Neuronal stem cell (in vitro differentiated cells): ENCODE measurements around the gene ERC2.

Source experiments
- DNase-seq: peaks from one replicate; pipeline ENCODE4 v3.0.0-alpha.2; 2013; ENCODE audit warnings: low spot score
- H2AFZ ChIP-seq: one replicate; pipeline ENCODE4 v1.6.1; 2013; ENCODE audit warnings: mild to moderate bottlenecking, low read length, inconsistent platforms
- H2AK5ac ChIP-seq: 2 replicates; pipeline ENCODE4 v1.6.1; 2013; ENCODE audit warnings: low read depth, mild to moderate bottlenecking, inconsistent platforms, low read length, moderate library complexity, mixed read lengths
- H2BK120ac ChIP-seq: 2 replicates; pipeline ENCODE4 v1.6.1; 2013; ENCODE audit warnings: low read depth, mild to moderate bottlenecking, inconsistent platforms, low read length, moderate library complexity, mixed read lengths
- H2BK12ac ChIP-seq: one replicate; pipeline ENCODE4 v1.6.1; 2013; ENCODE audit warnings: low read length, inconsistent platforms
- H2BK15ac ChIP-seq: 2 replicates; pipeline ENCODE4 v1.6.1; 2013; ENCODE audit warnings: mild to moderate bottlenecking, low read length, inconsistent platforms, mixed read lengths
- H2BK5ac ChIP-seq: one replicate; pipeline ENCODE4 v1.6.1; 2013; ENCODE audit warnings: inconsistent platforms, mild to moderate bottlenecking, low read length, moderate library complexity
- H3K14ac ChIP-seq: one replicate; pipeline ENCODE4 v1.6.1; 2013; ENCODE audit warnings: low read length, inconsistent platforms
- H3K18ac ChIP-seq: 2 replicates; pipeline ENCODE4 v1.6.1; 2013; ENCODE audit warnings: low read length, inconsistent platforms
- H3K23ac ChIP-seq: 2 replicates; pipeline ENCODE4 v1.6.1; 2013; ENCODE audit warnings: low read depth, mild to moderate bottlenecking, mixed read lengths, low read length, inconsistent platforms; ENCODE audit not compliant: poor library complexity
- H3K27ac ChIP-seq: replicated peaks from 3 replicates; pipeline ENCODE4 v1.5.1; 2013; ENCODE audit warnings: low read length, inconsistent platforms
- H3K27me3 ChIP-seq, 3 experiments: 2 replicates each; pipeline ENCODE4 v1.6.1; 2013; ENCODE audit warnings: low read length in 3 of 3, mild to moderate bottlenecking in 2 of 3, inconsistent platforms in 1 of 3, low read depth in 1 of 3, mixed read lengths in 1 of 3, moderate library complexity in 1 of 3; ENCODE audit not compliant: control insufficient read depth in 3 of 3, insufficient read depth in 3 of 3
- H3K36me3 ChIP-seq, 2 donors: replicated peaks in 1 of 2; 2 replicates each; pipeline ENCODE4 v1.6.1; 2013; ENCODE audit warnings: low read length in 2 of 2; ENCODE audit not compliant: control insufficient read depth in 2 of 2, insufficient read depth in 2 of 2
- H3K4ac ChIP-seq: 2 replicates; pipeline ENCODE4 v1.6.1; 2013; ENCODE audit warnings: inconsistent platforms, mild to moderate bottlenecking, low read length, moderate library complexity
- H3K4me1 ChIP-seq, 2 donors: 1 replicate in 1 of 2; 2 replicates in 1 of 2; pipeline ENCODE4 v1.6.1; 2013; ENCODE audit warnings: low read length in 2 of 2, low read depth in 1 of 2; ENCODE audit not compliant: control insufficient read depth in 2 of 2, insufficient read depth in 1 of 2
- H3K4me2 ChIP-seq: one replicate; pipeline ENCODE4 v1.6.1; 2013; ENCODE audit warnings: mild to moderate bottlenecking, low read length, inconsistent platforms; ENCODE audit not compliant: insufficient read depth, poor library complexity, severe bottlenecking
- H3K4me3 ChIP-seq, 2 donors: 2 replicates each; pipeline ENCODE4 v1.5.1; 2013; ENCODE audit warnings: low read length in 2 of 2, mild to moderate bottlenecking in 2 of 2, inconsistent platforms in 1 of 2, moderate library complexity in 1 of 2
- H3K79me1 ChIP-seq: one replicate; pipeline ENCODE4 v1.6.1; 2013; ENCODE audit warnings: low read depth, mild to moderate bottlenecking, inconsistent platforms, low read length, moderate library complexity
- H3K9ac ChIP-seq: one replicate; pipeline ENCODE4 v1.6.1; 2013; ENCODE audit warnings: mild to moderate bottlenecking, low read depth, low read length, inconsistent platforms; ENCODE audit not compliant: poor library complexity
- H3K9me3 ChIP-seq, 2 donors: replicated peaks in 1 of 2; 2 replicates each; pipeline versions ENCODE3 to v1.6.1; 2013; ENCODE audit warnings: low read length in 2 of 2, mild to moderate bottlenecking in 2 of 2, inconsistent platforms in 1 of 2, low read depth in 1 of 2, mixed read lengths in 1 of 2, moderate library complexity in 1 of 2; ENCODE audit not compliant: control insufficient read depth in 2 of 2, insufficient read depth in 1 of 2
- H4K8ac ChIP-seq: one replicate; pipeline ENCODE4 v1.6.1; 2013; ENCODE audit warnings: low read depth, mild to moderate bottlenecking, inconsistent platforms, low read length, moderate library complexity
- H4K91ac ChIP-seq: one replicate; pipeline ENCODE4 v1.6.1; 2013; ENCODE audit warnings: low read length, low read depth, mild to moderate bottlenecking, inconsistent platforms; ENCODE audit not compliant: poor library complexity
- WGBS, 2 donors: extraction: QIAGEN DNeasy Blood & Tissue Kit; methylation state at CpG; one replicate each; pipeline ENCODE4 v1.1.7; 2013; ENCODE audit warnings: missing lambda C conversion rate in 2 of 2, mixed read lengths in 1 of 2; ENCODE audit not compliant: insufficient read length in 2 of 2, insufficient replicate concordance in 1 of 2; ENCODE audit errors: extremely low coverage in 2 of 2; 5-methylcytosine and 5-hydroxymethylcytosine counted together

The ERC2 gene

GRCh38 chr3:55771503-55771902, 696.8 kb downstream of the ERC2 start:
- no peaks in the 10 kb centered on the region for H3K27me3 ChIP-seq
- H3K36me3 ChIP-seq, result no peaks in the 10 kb centered on the region
- H3K4me2 ChIP-seq, result no peak overlapping the region
- H3K79me1 ChIP-seq, result no peaks in the 10 kb centered on the region
- no peak overlapping the region for H3K27ac ChIP-seq
- no peak overlapping the region for H2AK5ac ChIP-seq
- H3K23ac ChIP-seq, result no peak overlapping the region
- no peak overlapping the region for H3K4ac ChIP-seq
- no peak overlapping the region for H4K8ac ChIP-seq
- no peaks in the 10 kb centered on the region for H3K9me3 ChIP-seq
- no peak overlapping the region for H2BK12ac ChIP-seq
- no peak overlapping the region for H2BK120ac ChIP-seq
- H3K4me1 ChIP-seq, result peaks cover 0 to 6% of the 10 kb centered on the region in 2 donors
- WGBS, 2 donors, result no CpG with 5 or more reads among the region's 2 CpGs
- no peak overlapping the region for H2BK5ac ChIP-seq
- no peak overlapping the region for H2BK15ac ChIP-seq
- H3K9ac ChIP-seq, result no peak overlapping the region
- H4K91ac ChIP-seq, result no peak overlapping the region
- H3K18ac ChIP-seq, result no peak overlapping the region
- H2AFZ ChIP-seq, result no peak overlapping the region
- no peak overlapping the region for H3K14ac ChIP-seq
- DNase-seq, result no peak
- H3K4me3 ChIP-seq, result no peak overlapping the region

DNA sequence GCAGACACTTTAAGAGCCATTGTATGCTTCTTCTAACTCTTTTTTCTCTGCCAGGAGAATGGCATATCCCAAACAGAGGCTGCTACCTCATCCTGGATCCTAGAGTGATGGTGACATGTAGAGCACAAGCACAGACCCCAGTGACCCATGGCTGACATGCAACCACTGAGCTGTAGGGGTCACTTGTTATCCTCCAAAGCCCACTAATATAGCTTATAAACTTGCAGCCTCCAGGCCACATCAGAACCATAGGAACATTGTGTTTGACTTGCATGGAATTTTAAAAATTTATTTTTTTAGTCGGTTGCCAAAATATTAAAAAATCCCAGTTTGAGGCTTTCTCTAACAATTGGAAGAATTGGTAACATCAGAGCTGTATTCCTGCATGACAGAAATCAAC, 698.2 kb downstream of the ERC2 start:
- H3K23ac ChIP-seq, result no peak overlapping the region
- no peak overlapping the region for H3K14ac ChIP-seq
- no peak overlapping the region for H3K4me2 ChIP-seq
- peaks cover 0 to 3% of the 10 kb centered on the region in 2 donors for H3K4me1 ChIP-seq
- no peak overlapping the region for H3K9ac ChIP-seq
- H2BK12ac ChIP-seq, result no peak overlapping the region
- no CpG with 5 or more reads among the region's 1 CpG for WGBS, 2 donors
- no peak overlapping the region for H3K18ac ChIP-seq
- no peak overlapping the region for H2AK5ac ChIP-seq
- H3K36me3 ChIP-seq, result no peaks in the 10 kb centered on the region
- no peak for DNase-seq
- H3K9me3 ChIP-seq, result no peaks in the 10 kb centered on the region
- no peak overlapping the region for H3K4me3 ChIP-seq
- H2AFZ ChIP-seq, result no peak overlapping the region
- no peak overlapping the region for H3K27ac ChIP-seq
- no peak overlapping the region for H2BK120ac ChIP-seq
- no peaks in the 10 kb centered on the region for H3K27me3 ChIP-seq
- H4K91ac ChIP-seq, result no peak overlapping the region
- no peak overlapping the region for H2BK15ac ChIP-seq
- no peaks in the 10 kb centered on the region for H3K79me1 ChIP-seq
- H4K8ac ChIP-seq, result no peak overlapping the region
- H3K4ac ChIP-seq, result no peak overlapping the region
- no peak overlapping the region for H2BK5ac ChIP-seq

- H3K9me3 ChIP-seq, result no peaks in the 10 kb centered on the region
- H2BK120ac ChIP-seq, result no peak overlapping the region
- H2BK15ac ChIP-seq, result no peak overlapping the region
- no peak overlapping the region for H3K4me2 ChIP-seq
- no peak overlapping the region for H4K91ac ChIP-seq
- DNase-seq, result no peak
- no peak overlapping the region for H3K14ac ChIP-seq
- H3K4me3 ChIP-seq, result no peak overlapping the region
- no peak overlapping the region for H2AFZ ChIP-seq
- no peak overlapping the region for H4K8ac ChIP-seq
- no CpG with 5 or more reads among the region's 1 CpG for WGBS, 2 donors
- H3K4ac ChIP-seq, result no peak overlapping the region
- no peak overlapping the region for H3K18ac ChIP-seq
- no peaks in the 10 kb centered on the region for H3K27me3 ChIP-seq
- H3K36me3 ChIP-seq, result no peaks in the 10 kb centered on the region
- H3K27ac ChIP-seq, result no peak overlapping the region
- H2BK12ac ChIP-seq, result no peak overlapping the region
- no peak overlapping the region for H3K9ac ChIP-seq
- H2AK5ac ChIP-seq, result no peak overlapping the region
- H3K23ac ChIP-seq, result no peak overlapping the region
- no peaks in the 10 kb centered on the region for H3K79me1 ChIP-seq
- H3K4me1 ChIP-seq, result peaks cover 0 to 1% of the 10 kb centered on the region in 2 donors
- no peak overlapping the region for H2BK5ac ChIP-seq
Observed at GRCh38 chr3:55766753-55767152, 701.5 kb downstream of the ERC2 start.

DNA sequence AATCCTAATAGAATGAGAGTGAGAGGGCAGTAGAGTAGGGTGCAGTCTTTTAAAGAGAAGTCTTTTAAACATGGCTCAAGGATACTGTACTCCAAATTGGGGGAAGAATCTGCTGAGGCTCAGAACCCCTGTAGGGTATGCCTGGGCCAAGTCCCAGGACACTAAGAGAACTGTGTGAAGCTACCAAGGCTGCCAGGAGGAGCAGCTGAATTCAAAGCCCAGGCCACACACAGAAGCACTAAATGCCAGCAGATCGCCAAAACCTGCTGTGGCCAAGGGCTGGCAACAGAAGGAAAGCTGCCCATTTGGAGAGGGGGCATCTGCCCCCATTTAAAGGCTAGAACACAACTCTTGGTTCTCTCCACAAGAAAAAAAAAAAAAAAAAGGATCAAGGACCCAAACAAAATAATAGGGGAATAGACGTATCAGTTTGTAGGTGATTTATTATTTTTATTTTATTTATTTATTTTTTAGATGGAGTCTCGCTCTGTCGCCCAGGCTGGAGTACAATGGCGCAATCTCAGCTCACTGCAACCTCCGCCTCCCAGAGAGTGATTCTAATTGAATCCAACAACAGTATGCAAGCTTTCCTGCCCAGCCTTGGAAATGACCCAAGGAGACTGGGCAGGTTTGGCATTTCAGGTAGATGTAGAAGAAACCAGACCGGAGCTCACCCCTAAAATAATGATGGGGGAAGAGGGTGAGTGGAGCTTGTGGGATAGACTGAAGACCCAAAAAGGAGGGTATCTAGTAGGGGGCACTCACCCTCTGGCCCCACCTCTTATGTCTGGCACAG, 702.2 kb downstream of the ERC2 start:
- Histone ChIP-seq H3K9ac (no peak overlapping the region), H3K4me3 (no peak overlapping the region), H3K18ac (no peak overlapping the region), H2AFZ (no peak overlapping the region), H3K27ac (no peak overlapping the region), H2BK5ac (no peak overlapping the region), H4K91ac (no peak overlapping the region), H2AK5ac (no peak overlapping the region), H2BK15ac (no peak overlapping the region), H4K8ac (no peak overlapping the region), H3K36me3 (no peaks in the 10 kb centered on the region), H3K9me3 (no peaks in the 10 kb centered on the region), H3K14ac (no peak overlapping the region), H3K79me1 (no peaks in the 10 kb centered on the region), H2BK120ac (no peak overlapping the region), H3K4ac (no peak overlapping the region), H3K23ac (no peak overlapping the region), H2BK12ac (no peak overlapping the region), H3K4me1 (peaks cover 0 to 1% of the 10 kb centered on the region in 2 donors), H3K27me3 (no peaks in the 10 kb centered on the region), H3K4me2 (no peak overlapping the region)
- WGBS, 2 donors, result no CpG with 5 or more reads among the region's 7 CpGs
- no peak for DNase-seq
